Activated T-helper 2 cell treated with anti-CD3 and anti-CD28 coated beads, Interferon-gamma antibody, Interleukin-2, Interleukin-4, amounts not matched to agents 10 μg/mL and 5 μg/mL and 100 μg/mL, durations not matched to agents 14 hours and 24 hours and 36 hours (primary cell): ENCODE measurements around the gene CDKN1C. TPM values are rescaled to one million over a fixed set of nuclear protein-coding genes. Genes with fewer than 3 reads are reported as not detected.

Source experiments
- DNase-seq: peaks from one replicate; pipeline ENCODE4 v3.0.0; 2021; ENCODE audit warnings: low spot score
- H3K27ac Mint-ChIP-seq: one replicate; pipeline ENCODE4 v1.8.0; 2021; ENCODE audit warnings: mixed read lengths
- H3K27me3 Mint-ChIP-seq: one replicate; pipeline ENCODE4 v1.8.0; 2021; ENCODE audit warnings: low read depth, mixed read lengths
- H3K36me3 Mint-ChIP-seq: one replicate; pipeline ENCODE4 v1.8.0; 2021; ENCODE audit warnings: low read depth, mixed read lengths
- H3K4me1 Mint-ChIP-seq: one replicate; pipeline ENCODE4 v1.8.0; 2021; ENCODE audit warnings: low read depth, mixed read lengths
- H3K4me3 Mint-ChIP-seq: one replicate; pipeline ENCODE4 v1.8.0; 2021; ENCODE audit warnings: low read depth, mild to moderate bottlenecking, moderate library complexity, mixed read lengths
- H3K9me3 Mint-ChIP-seq: one replicate; pipeline ENCODE4 v1.8.0; 2021; ENCODE audit warnings: mixed read lengths
- intact Hi-C: fragments of 100-400 bp; cut with micrococcal nuclease; formaldehyde crosslinking; loops from one replicate; pipeline ENCODE4 v1.15.1; 2023
- total RNA-seq: library from RNA; stranded (reverse); gene quantifications from 2 replicates; pipeline ENCODE4 v1.2.3, GENCODE V29; 2022

The CDKN1C gene
- total RNA-seq, 1 donor from 2014 or later: 1.7 TPM

DNA sequence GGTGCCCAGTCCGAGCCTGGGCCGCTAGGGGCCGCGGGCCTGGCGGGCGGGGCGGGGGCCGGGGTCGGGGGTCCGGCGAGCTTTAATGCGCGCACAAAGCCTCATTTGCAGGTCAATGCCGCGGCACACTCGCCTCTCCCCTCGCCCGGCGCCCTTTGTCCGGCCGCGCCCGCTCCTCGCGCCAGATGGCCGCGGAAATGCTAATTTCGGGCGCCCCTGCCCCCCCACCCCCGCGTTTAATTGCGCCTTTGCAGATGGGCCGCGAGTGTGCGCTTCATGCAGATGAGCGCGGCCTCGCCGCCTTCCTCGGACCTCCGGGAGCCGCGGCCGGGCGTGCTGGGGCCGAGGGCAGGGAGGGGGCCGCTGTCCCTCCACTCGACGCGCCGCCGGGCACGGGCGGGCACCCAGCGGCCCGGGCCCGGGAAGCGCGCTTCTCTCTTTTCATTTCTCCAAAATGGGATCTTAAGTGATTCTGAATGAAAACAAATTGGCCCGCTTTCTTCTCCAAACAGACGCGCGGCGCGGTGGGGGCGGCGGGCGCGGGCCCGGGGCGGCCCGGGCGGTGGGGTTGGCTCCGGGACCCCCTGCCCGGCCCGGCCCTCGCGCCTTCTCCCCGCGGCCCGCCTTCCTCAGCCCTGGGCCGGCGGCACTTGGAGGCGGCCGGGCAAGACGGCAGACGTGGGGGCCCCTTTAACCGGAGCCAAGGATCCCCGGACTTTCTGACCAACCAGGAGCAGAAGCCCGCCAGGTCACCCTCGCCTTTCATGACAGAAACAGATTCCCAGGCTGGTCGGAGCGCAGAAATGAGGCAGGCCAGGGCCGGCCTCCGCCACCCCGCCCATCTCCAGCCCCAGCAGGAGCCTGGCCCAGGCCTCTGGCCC lies 22.9 kb downstream of the CDKN1C start:
- no peak overlapping the region for H3K27ac Mint-ChIP-seq
- intact Hi-C loops: no loop called here
- no peak overlapping the region for H3K4me3 Mint-ChIP-seq
- peaks cover 36% of the 10 kb centered on the region for H3K27me3 Mint-ChIP-seq
- DNase-seq: no peak
- H3K9me3 Mint-ChIP-seq: no peaks in the 10 kb centered on the region
- H3K4me1 Mint-ChIP-seq: no peaks in the 10 kb centered on the region
- no peaks in the 10 kb centered on the region for H3K36me3 Mint-ChIP-seq

DNA sequence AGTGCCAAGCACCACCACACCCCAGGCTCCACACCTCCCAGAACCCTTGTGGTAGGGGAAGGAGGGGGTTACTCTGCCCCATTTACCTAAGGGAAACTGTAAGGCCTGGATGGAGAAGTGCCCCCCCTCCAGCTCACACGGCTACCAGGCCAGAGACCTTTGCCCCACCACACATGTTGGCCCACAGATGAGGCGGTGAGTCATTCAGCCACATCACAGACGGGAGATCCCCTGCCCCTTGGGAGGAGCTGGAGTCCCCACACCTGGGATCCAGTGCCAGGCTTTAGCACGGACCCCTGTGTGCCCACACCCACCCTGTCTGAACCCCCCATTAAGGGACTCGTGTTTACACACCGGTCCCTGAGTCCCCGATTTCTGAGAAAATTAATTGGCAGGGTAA lies 24.9 kb downstream of the CDKN1C start:
- H3K4me3 Mint-ChIP-seq: no peak overlapping the region
- no peaks in the 10 kb centered on the region for H3K9me3 Mint-ChIP-seq
- no peak for DNase-seq
- H3K27ac Mint-ChIP-seq: no peak overlapping the region
- no peaks in the 10 kb centered on the region for H3K4me1 Mint-ChIP-seq
- H3K27me3 Mint-ChIP-seq: peaks cover 23% of the 10 kb centered on the region
- intact Hi-C loops: no loop called here
- no peaks in the 10 kb centered on the region for H3K36me3 Mint-ChIP-seq

DNA sequence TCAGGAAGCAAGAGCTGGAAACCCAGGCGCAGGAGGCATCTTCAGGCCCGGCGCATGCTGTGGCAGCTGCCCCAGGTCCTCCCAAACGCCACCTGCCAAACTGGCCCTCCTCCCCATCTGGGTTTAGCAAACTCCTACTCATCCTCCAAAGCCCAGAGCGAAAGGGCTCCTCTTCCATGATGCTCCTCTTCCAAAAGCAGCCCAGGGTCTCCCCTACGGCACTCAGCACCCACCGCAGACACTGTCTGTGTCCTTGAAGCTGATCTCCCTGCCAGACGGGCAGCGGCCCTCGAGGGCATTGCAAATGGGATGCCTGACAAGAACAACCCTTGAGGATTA lies 25.9 kb downstream of the CDKN1C start:
- Mint-ChIP-seq H3K4me3 (no peak overlapping the region), H3K4me1 (no peaks in the 10 kb centered on the region), H3K36me3 (no peaks in the 10 kb centered on the region), H3K27ac (no peak overlapping the region), H3K9me3 (no peaks in the 10 kb centered on the region), H3K27me3 (peaks cover 18% of the 10 kb centered on the region)
- intact Hi-C loops: no loop called here
- DNase-seq: no peak

DNA sequence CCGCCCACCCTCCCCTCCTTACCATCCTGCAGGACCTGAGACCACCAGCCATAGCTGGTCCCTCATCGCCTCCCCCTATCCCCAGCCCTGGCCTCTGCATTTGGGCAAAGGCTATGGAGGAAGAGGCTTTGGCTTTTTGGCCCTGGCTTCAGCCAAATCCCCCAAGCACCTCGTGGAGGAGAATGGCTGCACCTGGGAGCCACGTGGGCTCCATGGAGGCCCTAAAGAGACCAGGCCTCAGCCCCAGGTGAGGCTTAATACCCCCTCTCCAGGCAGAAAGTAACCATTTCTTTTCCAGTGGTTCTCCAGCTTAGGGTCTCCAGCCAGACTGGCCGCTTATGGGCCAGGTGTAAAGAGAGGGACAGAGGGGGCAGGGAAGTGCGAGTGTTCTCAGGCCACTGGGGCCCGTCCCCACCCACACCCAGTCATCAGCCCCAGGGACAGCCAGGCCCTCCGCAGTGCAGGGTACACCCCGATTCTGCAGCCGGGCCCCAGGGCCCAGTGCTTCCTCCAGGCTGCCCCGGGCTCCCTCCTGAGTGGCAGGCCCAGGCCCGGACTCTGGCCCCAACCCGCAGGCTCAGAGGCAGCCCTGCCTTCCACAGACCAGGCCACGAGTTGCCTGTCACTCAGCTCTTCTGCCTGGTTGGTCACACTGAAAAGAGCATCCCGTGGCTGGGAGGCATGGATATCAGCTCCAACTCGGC lies 26.4 kb downstream of the CDKN1C start:
- DNase-seq: no peak
- H3K9me3 Mint-ChIP-seq: no peaks in the 10 kb centered on the region
- H3K36me3 Mint-ChIP-seq: no peaks in the 10 kb centered on the region
- peaks cover 12% of the 10 kb centered on the region for H3K27me3 Mint-ChIP-seq
- no peak overlapping the region for H3K4me3 Mint-ChIP-seq
- intact Hi-C loops: no loop called here
- no peaks in the 10 kb centered on the region for H3K4me1 Mint-ChIP-seq
- H3K27ac Mint-ChIP-seq: no peak overlapping the region

DNA sequence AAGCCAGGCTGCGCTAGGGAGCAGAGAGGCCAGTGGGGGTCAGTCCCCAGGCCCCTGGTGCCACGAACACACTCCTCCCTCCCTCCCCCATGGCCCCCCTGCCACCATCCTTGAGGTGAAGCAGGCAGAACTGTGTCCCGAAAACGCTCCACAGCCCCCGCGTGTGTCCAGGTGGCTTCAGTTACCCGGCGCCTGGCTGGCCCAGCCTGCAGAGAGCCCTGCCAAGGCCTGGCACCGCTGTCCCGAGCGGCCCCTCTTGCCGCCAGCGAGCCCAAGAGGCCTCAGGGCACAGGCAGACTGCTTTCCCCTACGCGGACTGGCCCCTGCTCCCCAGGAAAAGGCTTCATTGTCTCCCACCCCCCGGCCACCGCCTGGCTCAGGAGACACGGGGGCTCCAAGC lies 27.7 kb downstream of the CDKN1C start:
- intact Hi-C loops: no loop called here
- Mint-ChIP-seq H3K27ac (no peak overlapping the region), H3K27me3 (peaks cover 4% of the 10 kb centered on the region), H3K9me3 (no peaks in the 10 kb centered on the region), H3K4me1 (no peaks in the 10 kb centered on the region), H3K4me3 (no peak overlapping the region), H3K36me3 (no peaks in the 10 kb centered on the region)
- no peak for DNase-seq

DNA sequence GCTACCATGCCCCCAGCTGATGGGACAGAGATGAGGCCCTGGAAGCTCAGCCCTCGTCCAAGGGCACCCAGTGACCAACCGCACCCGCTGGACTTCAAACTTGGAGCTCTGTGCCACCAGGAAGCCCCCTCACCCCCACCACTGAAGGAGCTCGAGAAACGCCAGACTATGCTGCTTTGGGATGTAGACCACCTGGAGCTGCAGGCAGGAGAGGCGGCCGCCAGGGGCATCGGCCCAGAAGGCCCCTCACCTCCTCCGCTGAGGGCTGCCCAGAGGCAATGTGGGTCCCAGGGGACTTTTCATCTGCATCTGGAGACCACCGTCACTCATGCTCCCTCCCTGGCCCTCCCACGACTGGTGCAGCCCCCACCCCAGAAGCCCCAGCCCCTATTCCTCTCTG lies 28.3 kb downstream of the CDKN1C start:
- H3K36me3 Mint-ChIP-seq: no peaks in the 10 kb centered on the region
- no peak overlapping the region for H3K27ac Mint-ChIP-seq
- intact Hi-C loops: no loop called here
- peaks cover 4% of the 10 kb centered on the region for H3K27me3 Mint-ChIP-seq
- DNase-seq: no peak
- H3K9me3 Mint-ChIP-seq: no peaks in the 10 kb centered on the region
- no peak overlapping the region for H3K4me3 Mint-ChIP-seq
- H3K4me1 Mint-ChIP-seq: no peaks in the 10 kb centered on the region

DNA sequence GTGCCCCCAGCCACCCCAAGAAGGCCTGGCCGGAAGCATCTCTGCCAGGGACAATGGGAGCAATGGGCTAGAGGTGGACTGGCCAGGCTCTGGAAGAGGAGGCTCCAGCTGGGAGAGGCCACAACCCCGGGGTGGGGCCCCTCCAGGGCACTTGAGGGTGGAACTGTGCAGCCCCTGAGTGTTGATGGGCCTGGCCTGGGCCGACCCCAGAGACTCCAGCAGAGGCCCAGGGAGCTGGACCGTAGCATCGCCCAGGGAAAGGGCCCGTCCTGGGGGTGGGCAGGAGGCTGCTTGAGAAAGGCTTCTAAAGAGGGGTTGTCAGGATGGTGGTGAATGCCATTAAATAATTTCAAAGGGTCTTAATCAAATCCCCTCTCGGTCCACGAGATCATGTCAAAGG lies 30.4 kb downstream of the CDKN1C start:
- intact Hi-C loops: no loop called here
- no peak overlapping the region for H3K4me3 Mint-ChIP-seq
- DNase-seq: no peak
- no peaks in the 10 kb centered on the region for H3K4me1 Mint-ChIP-seq
- H3K36me3 Mint-ChIP-seq: no peaks in the 10 kb centered on the region
- no peaks in the 10 kb centered on the region for H3K27me3 Mint-ChIP-seq
- H3K27ac Mint-ChIP-seq: no peak overlapping the region
- no peaks in the 10 kb centered on the region for H3K9me3 Mint-ChIP-seq

DNA sequence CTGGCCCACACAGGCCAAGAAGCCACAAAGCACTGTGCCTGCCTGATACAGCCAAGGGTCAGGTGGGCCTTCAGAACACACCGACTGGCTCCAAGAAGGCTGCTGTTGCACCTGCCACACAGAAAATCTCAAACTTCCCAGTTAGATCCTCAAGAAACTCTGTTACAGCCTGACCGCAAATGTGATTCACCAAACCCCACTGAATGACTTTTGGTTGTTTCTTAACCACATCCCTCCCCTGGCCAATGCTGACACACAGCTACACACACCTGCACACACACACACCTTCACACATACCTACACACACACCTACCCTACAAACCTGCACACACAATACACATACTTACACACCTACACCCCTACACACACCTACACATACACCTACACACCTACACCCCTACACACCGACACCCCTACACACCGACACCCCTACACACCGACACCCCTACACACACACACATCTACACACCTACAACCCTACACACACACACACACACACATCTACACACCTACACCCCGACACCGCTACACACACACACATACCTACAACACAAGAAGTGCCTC lies 31.5 kb downstream of the CDKN1C start:
- no peak overlapping the region for H3K27ac Mint-ChIP-seq
- H3K4me3 Mint-ChIP-seq: no peak overlapping the region
- DNase-seq: no peak
- intact Hi-C loops: no loop called here
- no peaks in the 10 kb centered on the region for H3K9me3 Mint-ChIP-seq
- H3K36me3 Mint-ChIP-seq: no peaks in the 10 kb centered on the region
- H3K27me3 Mint-ChIP-seq: no peaks in the 10 kb centered on the region
- no peaks in the 10 kb centered on the region for H3K4me1 Mint-ChIP-seq

DNA sequence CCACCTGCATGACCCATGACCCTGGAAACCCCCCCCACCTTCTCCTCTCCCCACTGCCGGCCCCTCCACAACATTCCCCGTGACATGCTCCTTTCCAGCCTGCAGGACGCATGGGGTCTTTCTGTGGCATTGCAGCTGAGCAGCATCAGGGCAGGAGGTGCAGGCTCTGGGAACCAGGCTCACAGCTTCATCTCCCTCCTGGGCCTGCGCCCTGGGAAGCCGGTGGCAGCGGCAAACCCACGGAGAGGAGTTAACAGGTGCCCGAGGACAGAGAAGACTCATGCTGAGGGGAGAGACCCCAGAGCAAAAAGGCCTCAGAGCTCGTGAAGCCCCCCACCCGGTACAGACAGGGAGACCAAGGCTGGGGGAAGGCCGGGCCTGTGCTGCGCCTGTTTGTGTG lies 32.2 kb downstream of the CDKN1C start:
- DNase-seq: no peak
- H3K36me3 Mint-ChIP-seq: no peaks in the 10 kb centered on the region
- H3K4me1 Mint-ChIP-seq: no peaks in the 10 kb centered on the region
- H3K9me3 Mint-ChIP-seq: no peaks in the 10 kb centered on the region
- no peak overlapping the region for H3K4me3 Mint-ChIP-seq
- H3K27me3 Mint-ChIP-seq: no peaks in the 10 kb centered on the region
- H3K27ac Mint-ChIP-seq: no peak overlapping the region
- intact Hi-C loops: no loop called here

DNA sequence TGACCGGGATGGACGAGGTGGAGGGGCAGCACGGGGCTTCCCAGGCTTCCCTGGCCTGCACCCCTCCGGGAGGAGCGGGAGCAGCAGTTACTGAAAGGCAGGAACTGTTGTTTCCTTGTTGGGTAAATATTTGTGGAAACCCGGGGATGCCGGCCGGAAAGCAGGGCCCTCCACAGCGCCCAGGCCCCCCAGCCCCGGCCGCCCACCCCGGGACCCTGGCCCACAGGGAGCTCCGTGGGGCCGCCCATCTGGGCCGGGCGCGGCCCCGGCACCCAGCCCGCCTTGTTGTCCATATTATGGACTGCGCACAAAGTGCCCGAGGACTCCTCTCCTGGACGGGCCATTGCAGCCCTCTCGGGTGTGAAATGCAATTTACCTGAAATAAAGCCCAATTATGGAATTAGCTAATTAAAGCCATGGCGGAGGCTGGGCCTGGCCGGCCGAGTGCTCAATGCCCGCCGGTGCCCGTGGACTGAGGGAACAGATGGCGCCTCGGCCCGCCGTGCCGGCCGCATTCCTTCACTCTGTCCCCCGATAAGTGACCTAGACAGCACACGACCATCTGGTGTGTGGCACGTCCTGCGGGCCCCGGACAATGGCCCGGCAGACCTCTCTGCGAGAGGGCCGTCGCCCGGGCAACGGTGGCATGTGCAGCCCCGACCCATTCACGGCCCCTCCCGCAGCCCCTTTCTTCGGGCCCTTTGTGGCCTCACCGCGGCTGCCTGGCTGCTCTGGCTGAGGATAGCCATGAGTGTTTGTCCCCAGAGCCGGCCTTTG lies 35.4 kb downstream of the CDKN1C start:
- Mint-ChIP-seq H3K4me1 (no peaks in the 10 kb centered on the region), H3K36me3 (no peaks in the 10 kb centered on the region), H3K4me3 (no peak overlapping the region), H3K9me3 (no peaks in the 10 kb centered on the region), H3K27ac (no peak overlapping the region), H3K27me3 (no peaks in the 10 kb centered on the region)
- intact Hi-C loops: no loop called here
- DNase-seq: no peak

DNA sequence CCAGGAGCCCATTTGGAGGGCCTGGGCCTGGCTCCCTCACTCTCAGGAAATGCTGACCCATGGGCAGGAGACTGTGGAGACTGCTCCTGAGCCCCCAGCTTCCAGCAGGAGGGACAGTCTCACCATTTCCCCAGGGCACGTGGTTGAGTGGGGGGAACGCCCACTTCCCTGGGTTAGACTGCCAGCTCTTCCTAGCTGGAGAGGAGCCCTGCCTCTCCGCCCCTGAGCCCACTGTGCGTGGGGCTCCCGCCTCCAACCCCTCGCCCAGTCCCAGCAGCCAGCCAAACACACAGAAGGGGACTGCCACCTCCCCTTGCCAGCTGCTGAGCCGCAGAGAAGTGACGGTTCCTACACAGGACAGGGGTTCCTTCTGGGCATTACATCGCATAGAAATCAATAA lies 37.1 kb downstream of the CDKN1C start:
- intact Hi-C loops: no loop called here
- H3K4me1 Mint-ChIP-seq: no peaks in the 10 kb centered on the region

DNA sequence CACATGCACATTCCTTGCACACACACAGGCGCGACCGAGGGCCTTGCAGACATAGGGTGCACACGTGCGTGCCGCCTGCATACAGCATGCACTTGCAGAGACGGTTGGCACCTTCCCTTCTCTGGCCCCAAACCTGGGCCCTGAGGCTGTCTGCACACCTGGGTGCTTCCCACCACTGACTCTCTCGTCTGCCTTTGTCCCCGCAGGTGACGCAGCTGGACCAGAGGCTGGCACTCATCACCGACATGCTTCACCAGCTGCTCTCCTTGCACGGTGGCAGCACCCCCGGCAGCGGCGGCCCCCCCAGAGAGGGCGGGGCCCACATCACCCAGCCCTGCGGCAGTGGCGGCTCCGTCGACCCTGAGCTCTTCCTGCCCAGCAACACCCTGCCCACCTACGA lies 38.0 kb downstream of the CDKN1C start:
- no peak overlapping the region for H3K27ac Mint-ChIP-seq
- DNase-seq: no peak
- H3K27me3 Mint-ChIP-seq: no peaks in the 10 kb centered on the region
- H3K9me3 Mint-ChIP-seq: no peaks in the 10 kb centered on the region
- intact Hi-C loops: no loop called here
- no peaks in the 10 kb centered on the region for H3K4me1 Mint-ChIP-seq
- no peak overlapping the region for H3K4me3 Mint-ChIP-seq
- H3K36me3 Mint-ChIP-seq: no peaks in the 10 kb centered on the region

More for the DNA sequence above, 37.1 kb downstream of the CDKN1C start:
- H3K4me3 Mint-ChIP-seq: no peak overlapping the region
- no peak overlapping the region for H3K27ac Mint-ChIP-seq
- no peaks in the 10 kb centered on the region for H3K36me3 Mint-ChIP-seq
- no peak for DNase-seq
- no peaks in the 10 kb centered on the region for H3K27me3 Mint-ChIP-seq
- no peaks in the 10 kb centered on the region for H3K9me3 Mint-ChIP-seq

DNA sequence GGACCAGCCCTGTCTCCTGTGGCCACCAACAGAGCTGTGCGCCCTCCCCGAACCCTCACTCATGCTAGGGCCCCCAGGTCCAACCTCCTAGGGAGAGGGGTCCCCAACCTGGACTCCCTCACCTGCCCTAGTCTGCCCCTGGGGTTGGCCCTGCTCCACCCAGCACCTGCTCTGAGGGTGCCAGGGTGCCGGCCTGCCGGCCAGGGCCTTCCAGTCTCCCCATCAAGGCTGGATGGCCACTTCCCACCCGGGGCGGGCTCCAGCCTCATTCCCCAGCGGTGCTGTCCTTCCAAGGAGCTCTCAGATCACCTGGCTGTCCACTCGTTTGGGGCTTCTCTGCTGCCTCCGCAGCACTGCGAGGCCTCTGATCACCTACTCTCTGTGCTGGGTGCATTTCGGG lies 39.1 kb downstream of the CDKN1C start:
- intact Hi-C loops: no loop called here
- H3K9me3 Mint-ChIP-seq: no peaks in the 10 kb centered on the region
- no peak for DNase-seq
- no peak overlapping the region for H3K27ac Mint-ChIP-seq
- H3K27me3 Mint-ChIP-seq: no peaks in the 10 kb centered on the region
- H3K4me3 Mint-ChIP-seq: no peak overlapping the region
- no peaks in the 10 kb centered on the region for H3K36me3 Mint-ChIP-seq
- no peaks in the 10 kb centered on the region for H3K4me1 Mint-ChIP-seq
